Measurements from ENCODE around the gene ROCK2. TPM values are rescaled to one million over a fixed set of nuclear protein-coding genes. Genes with fewer than 3 reads are reported as not detected.

ROCK2 gene
- total and polyA plus RNA-seq, 2 of the 13 experiments (the other 11 are each of a cell fraction or from before 2014, with no cell fraction given): 38.1 to 119 TPM

DNA sequence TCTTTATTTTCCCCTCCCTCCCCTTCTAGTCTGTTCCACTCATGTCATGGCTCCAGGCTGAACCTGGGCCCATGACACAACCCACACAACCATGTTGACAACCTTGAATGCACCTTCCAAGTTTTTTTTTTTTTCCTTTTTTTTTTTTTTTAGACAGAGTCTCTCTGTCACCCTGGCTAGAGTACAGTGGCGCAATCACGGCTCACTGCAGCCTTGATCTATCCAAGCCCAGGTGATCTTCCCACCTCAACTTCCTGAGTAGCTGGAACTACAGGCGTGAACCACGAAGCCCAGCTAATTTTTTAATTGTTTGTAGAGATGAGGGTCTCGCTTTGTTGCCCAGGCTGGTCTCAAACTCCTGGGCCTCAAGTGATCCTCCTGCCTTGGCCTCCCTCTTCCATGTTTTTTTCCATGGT lies 21.9 kb upstream of the ROCK2 start (continued):
- TF ChIP-seq ZNF614 (CRISPR knock-in tag; IDR thresholded peaks at IDR 0.05; ENCODE audit: borderline replicate concordance) (peak; percentile 76; the same call in 1 of the 2 replicates), ZKSCAN8 (CRISPR knock-in tag; IDR thresholded peaks at IDR 0.05; ENCODE audit: borderline replicate concordance) (peak; percentile 67; the same call in 1 of the 2 replicates), HIVEP1 (CRISPR knock-in tag; IDR thresholded peaks at IDR 0.05) (peak; percentile 57; the same call in 1 of the 2 replicates), GFI1 (CRISPR knock-in tag; IDR thresholded peaks at IDR 0.05; ENCODE audit: borderline replicate concordance) (peak; percentile 89), TBX2 (CRISPR knock-in tag; IDR thresholded peaks at IDR 0.05; ENCODE audit: borderline replicate concordance) (peak; percentile 99), ZNF850 (CRISPR knock-in tag; conservative IDR thresholded peaks at IDR 0.05) (no peak), NFKBIZ (CRISPR knock-in tag; IDR thresholded peaks at IDR 0.05) (0 out of 2 replicates have a peak, but pooled peaks have one; percentile 22), MIXL1 (CRISPR knock-in tag; IDR thresholded peaks at IDR 0.05) (peak; percentile 79), AKAP8 (CRISPR knock-in tag; IDR thresholded peaks at IDR 0.05) (0 out of 2 replicates have a peak, but pooled peaks have one; percentile 51), HDAC6 (IDR thresholded peaks at IDR 0.05; ENCODE audit: low read depth, low read length) (no peak), KAT2B (IDR thresholded peaks at IDR 0.05; ENCODE audit: borderline replicate concordance, low read depth, low read length) (no peak), RFX1 (IDR thresholded peaks at IDR 0.05) (no peak), PCBP2 (optimal IDR thresholded peaks at IDR 0.05; ENCODE audit: low read depth, low read length, poor library complexity, severe bottlenecking) (no peak)
- TF ChIP-seq, protein P1, sequence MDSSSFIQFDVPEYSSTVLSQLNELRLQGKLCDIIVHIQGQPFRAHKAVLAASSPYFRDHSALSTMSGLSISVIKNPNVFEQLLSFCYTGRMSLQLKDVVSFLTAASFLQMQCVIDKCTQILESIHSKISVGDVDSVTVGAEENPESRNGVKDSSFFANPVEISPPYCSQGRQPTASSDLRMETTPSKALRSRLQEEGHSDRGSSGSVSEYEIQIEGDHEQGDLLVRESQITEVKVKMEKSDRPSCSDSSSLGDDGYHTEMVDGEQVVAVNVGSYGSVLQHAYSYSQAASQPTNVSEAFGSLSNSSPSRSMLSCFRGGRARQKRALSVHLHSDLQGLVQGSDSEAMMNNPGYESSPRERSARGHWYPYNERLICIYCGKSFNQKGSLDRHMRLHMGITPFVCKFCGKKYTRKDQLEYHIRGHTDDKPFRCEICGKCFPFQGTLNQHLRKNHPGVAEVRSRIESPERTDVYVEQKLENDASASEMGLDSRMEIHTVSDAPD (CRISPR knock-in tag; IDR thresholded peaks at IDR 0.05): peak; percentile 55
- TF ChIP-seq, protein P2, sequence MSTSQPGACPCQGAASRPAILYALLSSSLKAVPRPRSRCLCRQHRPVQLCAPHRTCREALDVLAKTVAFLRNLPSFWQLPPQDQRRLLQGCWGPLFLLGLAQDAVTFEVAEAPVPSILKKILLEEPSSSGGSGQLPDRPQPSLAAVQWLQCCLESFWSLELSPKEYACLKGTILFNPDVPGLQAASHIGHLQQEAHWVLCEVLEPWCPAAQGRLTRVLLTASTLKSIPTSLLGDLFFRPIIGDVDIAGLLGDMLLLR (CRISPR knock-in tag; IDR thresholded peaks at IDR 0.05): peak; percentile 51; the same call in 1 of the 2 replicates
- TF ChIP-seq, protein P3, sequence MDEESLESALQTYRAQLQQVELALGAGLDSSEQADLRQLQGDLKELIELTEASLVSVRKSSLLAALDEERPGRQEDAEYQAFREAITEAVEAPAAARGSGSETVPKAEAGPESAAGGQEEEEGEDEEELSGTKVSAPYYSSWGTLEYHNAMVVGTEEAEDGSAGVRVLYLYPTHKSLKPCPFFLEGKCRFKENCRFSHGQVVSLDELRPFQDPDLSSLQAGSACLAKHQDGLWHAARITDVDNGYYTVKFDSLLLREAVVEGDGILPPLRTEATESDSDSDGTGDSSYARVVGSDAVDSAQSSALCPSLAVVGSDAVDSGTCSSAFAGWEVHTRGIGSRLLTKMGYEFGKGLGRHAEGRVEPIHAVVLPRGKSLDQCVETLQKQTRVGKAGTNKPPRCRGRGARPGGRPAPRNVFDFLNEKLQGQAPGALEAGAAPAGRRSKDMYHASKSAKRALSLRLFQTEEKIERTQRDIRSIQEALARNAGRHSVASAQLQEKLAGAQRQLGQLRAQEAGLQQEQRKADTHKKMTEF (CRISPR knock-in tag; IDR thresholded peaks at IDR 0.05): peak; percentile 65; the same call in 1 of the 2 replicates
- TF ChIP-seq, protein P4, sequence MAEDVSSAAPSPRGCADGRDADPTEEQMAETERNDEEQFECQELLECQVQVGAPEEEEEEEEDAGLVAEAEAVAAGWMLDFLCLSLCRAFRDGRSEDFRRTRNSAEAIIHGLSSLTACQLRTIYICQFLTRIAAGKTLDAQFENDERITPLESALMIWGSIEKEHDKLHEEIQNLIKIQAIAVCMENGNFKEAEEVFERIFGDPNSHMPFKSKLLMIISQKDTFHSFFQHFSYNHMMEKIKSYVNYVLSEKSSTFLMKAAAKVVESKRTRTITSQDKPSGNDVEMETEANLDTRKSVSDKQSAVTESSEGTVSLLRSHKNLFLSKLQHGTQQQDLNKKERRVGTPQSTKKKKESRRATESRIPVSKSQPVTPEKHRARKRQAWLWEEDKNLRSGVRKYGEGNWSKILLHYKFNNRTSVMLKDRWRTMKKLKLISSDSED (CRISPR knock-in tag; IDR thresholded peaks at IDR 0.05): no peak
- TF ChIP-seq, protein P5, sequence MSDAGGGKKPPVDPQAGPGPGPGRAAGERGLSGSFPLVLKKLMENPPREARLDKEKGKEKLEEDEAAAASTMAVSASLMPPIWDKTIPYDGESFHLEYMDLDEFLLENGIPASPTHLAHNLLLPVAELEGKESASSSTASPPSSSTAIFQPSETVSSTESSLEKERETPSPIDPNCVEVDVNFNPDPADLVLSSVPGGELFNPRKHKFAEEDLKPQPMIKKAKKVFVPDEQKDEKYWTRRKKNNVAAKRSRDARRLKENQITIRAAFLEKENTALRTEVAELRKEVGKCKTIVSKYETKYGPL (CRISPR knock-in tag; IDR thresholded peaks at IDR 0.05): 0 out of 2 replicates have a peak, but pooled peaks have one; percentile 38
- TF ChIP-seq, protein P6, sequence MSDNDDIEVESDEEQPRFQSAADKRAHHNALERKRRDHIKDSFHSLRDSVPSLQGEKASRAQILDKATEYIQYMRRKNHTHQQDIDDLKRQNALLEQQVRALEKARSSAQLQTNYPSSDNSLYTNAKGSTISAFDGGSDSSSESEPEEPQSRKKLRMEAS (IDR thresholded peaks at IDR 0.05): peak; percentile 84
- TF ChIP-seq, protein P7, sequence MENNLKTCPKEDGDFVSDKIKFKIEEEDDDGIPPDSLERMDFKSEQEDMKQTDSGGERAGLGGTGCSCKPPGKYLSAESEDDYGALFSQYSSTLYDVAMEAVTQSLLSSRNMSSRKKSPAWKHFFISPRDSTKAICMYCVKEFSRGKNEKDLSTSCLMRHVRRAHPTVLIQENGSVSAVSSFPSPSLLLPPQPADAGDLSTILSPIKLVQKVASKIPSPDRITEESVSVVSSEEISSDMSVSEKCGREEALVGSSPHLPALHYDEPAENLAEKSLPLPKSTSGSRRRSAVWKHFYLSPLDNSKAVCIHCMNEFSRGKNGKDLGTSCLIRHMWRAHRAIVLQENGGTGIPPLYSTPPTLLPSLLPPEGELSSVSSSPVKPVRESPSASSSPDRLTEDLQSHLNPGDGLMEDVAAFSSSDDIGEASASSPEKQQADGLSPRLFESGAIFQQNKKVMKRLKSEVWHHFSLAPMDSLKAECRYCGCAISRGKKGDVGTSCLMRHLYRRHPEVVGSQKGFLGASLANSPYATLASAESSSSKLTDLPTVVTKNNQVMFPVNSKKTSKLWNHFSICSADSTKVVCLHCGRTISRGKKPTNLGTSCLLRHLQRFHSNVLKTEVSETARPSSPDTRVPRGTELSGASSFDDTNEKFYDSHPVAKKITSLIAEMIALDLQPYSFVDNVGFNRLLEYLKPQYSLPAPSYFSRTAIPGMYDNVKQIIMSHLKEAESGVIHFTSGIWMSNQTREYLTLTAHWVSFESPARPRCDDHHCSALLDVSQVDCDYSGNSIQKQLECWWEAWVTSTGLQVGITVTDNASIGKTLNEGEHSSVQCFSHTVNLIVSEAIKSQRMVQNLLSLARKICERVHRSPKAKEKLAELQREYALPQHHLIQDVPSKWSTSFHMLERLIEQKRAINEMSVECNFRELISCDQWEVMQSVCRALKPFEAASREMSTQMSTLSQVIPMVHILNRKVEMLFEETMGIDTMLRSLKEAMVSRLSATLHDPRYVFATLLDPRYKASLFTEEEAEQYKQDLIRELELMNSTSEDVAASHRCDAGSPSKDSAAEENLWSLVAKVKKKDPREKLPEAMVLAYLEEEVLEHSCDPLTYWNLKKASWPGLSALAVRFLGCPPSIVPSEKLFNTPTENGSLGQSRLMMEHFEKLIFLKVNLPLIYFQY (CRISPR knock-in tag; IDR thresholded peaks at IDR 0.05; ENCODE audit: borderline replicate concordance): peak; percentile 46; the same call in 1 of the 2 replicates

Measured in HepG2 (cell line).